IMR-90 (cell line): ENCODE data around the gene PLOD1. TPM values are rescaled to one million over a fixed set of nuclear protein-coding genes. Genes with fewer than 3 reads are reported as not detected.

Source experiments
- ATAC-seq: fragments of 200-7000 bp; cut with Tn5 transposase; 2 replicates; pipeline ENCODE4 v1.9.1; 2020; ENCODE audit warnings: low read depth, mild to moderate bottlenecking, moderate library complexity
- BruUV-seq: library from RNA; stranded (reverse); fragments of 400-500 nt; replicated peaks from 2 replicates; lab custom pipeline; 2021; lab: Mats Ljungman, UMichigan
- CTCF ChIA-PET: fragments of 300-600 bp; formaldehyde crosslinking; extraction: SDS; loops from one replicate; lab custom pipeline; 2021; ENCODE audit warnings: antibody characterized with exemption; lab: Yijun Ruan, JAX
- POLR2A ChIA-PET: fragments of 300-600 bp; sonication (Branson Sonifier 250); formaldehyde crosslinking; loops from one replicate; lab custom pipeline; 2022; ENCODE audit warnings: antibody characterized with exemption; ENCODE audit not compliant: unreplicated experiment; lab: Charles Lee
- DNase-seq: peaks from one replicate; pipeline ENCODE4 v3.0.0; 2013
- H2AFZ ChIP-seq: replicated peaks from 2 replicates; pipeline ENCODE3; 2013; ENCODE audit warnings: low read length, mild to moderate bottlenecking; ENCODE audit not compliant: poor library complexity
- H2AK5ac ChIP-seq: 2 replicates; pipeline ENCODE4 v1.6.1; 2013; ENCODE audit warnings: low read depth, low read length, inconsistent platforms
- H2AK9ac ChIP-seq: replicated peaks from 2 replicates; pipeline ENCODE3; 2013; ENCODE audit warnings: mild to moderate bottlenecking, low read depth, low read length, moderate library complexity; ENCODE audit not compliant: poor library complexity
- H2BK120ac ChIP-seq: 2 replicates; pipeline ENCODE4 v1.6.1; 2013; ENCODE audit warnings: low read depth, low read length, inconsistent platforms
- H2BK15ac ChIP-seq: 3 replicates; pipeline ENCODE4 v1.6.1; 2013; ENCODE audit warnings: low read depth, low read length, inconsistent platforms
- H2BK20ac ChIP-seq: 2 replicates; pipeline ENCODE4 v1.6.1; 2013; ENCODE audit warnings: low read depth, mild to moderate bottlenecking, inconsistent platforms, low read length, moderate library complexity
- H2BK5ac ChIP-seq: 2 replicates; pipeline ENCODE4 v1.6.1; 2013; ENCODE audit warnings: mild to moderate bottlenecking, low read depth, low read length, inconsistent platforms; ENCODE audit not compliant: poor library complexity, severe bottlenecking
- H3K14ac ChIP-seq: replicated peaks from 2 replicates; pipeline ENCODE4 v1.6.1; 2013; ENCODE audit warnings: low read depth, low read length, inconsistent platforms
- H3K18ac ChIP-seq: 2 replicates; pipeline ENCODE4 v1.6.1; 2013; ENCODE audit warnings: low read depth, low read length, control low read depth
- H3K23ac ChIP-seq: 2 replicates; pipeline ENCODE4 v1.6.1; 2013; ENCODE audit warnings: low read depth, low read length, inconsistent platforms
- H3K27ac ChIP-seq: 2 replicates; pipeline ENCODE4 v1.5.1; 2013; ENCODE audit warnings: mild to moderate bottlenecking, control low read depth, low read length; ENCODE audit not compliant: insufficient read depth
- H3K27me3 ChIP-seq: 2 replicates; pipeline ENCODE4 v1.6.1; 2013; ENCODE audit warnings: low read length; ENCODE audit not compliant: control insufficient read depth, insufficient read depth
- H3K36me3 ChIP-seq: 2 replicates; pipeline ENCODE4 v1.6.1; 2013; ENCODE audit warnings: low read length, mixed read lengths; ENCODE audit not compliant: control insufficient read depth, insufficient read depth
- H3K4ac ChIP-seq: 2 replicates; pipeline ENCODE4 v1.6.1; 2013; ENCODE audit warnings: low read depth, low read length, inconsistent platforms
- H3K4me1 ChIP-seq: 2 replicates; pipeline ENCODE4 v1.6.1; 2013; ENCODE audit warnings: low read length, mixed read lengths; ENCODE audit not compliant: control insufficient read depth, insufficient read depth
- H3K4me2 ChIP-seq: 2 replicates; pipeline ENCODE4 v1.6.1; 2013; ENCODE audit warnings: low read depth, mild to moderate bottlenecking, control low read depth, low read length, moderate library complexity
- H3K4me3 ChIP-seq: 2 replicates; pipeline ENCODE4 v1.5.1; 2013; ENCODE audit warnings: low read depth, mild to moderate bottlenecking, control low read depth, low read length, moderate library complexity; ENCODE audit not compliant: insufficient read depth
- H3K56ac ChIP-seq: 2 replicates; pipeline ENCODE4 v1.6.1; 2013; ENCODE audit warnings: low read length, inconsistent platforms; ENCODE audit not compliant: insufficient read depth; ENCODE audit errors: extremely low read depth
- H3K79me1 ChIP-seq, 2 experiments: 2 replicates each; pipeline ENCODE4 v1.6.1; 2013; ENCODE audit warnings: low read length in 2 of 2, inconsistent platforms in 1 of 2, low read depth in 1 of 2
- H3K9ac ChIP-seq: 2 replicates; pipeline ENCODE4 v1.6.1; 2013; ENCODE audit warnings: low read depth, low read length, control low read depth
- H3K9me1 ChIP-seq: 2 replicates; pipeline ENCODE4 v1.6.1; 2013; ENCODE audit warnings: low read length, inconsistent platforms; ENCODE audit not compliant: insufficient read depth
- H3K9me3 ChIP-seq: 2 replicates; pipeline ENCODE4 v1.6.1; 2013; ENCODE audit warnings: low read length; ENCODE audit not compliant: control insufficient read depth, insufficient read depth
- H4K20me1 ChIP-seq: 2 replicates; pipeline ENCODE4 v1.6.1; 2013; ENCODE audit warnings: low read length, inconsistent platforms; ENCODE audit not compliant: insufficient read depth
- H4K5ac ChIP-seq: 2 replicates; pipeline ENCODE4 v1.6.1; 2013; ENCODE audit warnings: mild to moderate bottlenecking, low read depth, low read length, control low read depth
- H4K8ac ChIP-seq, 2 experiments: 2 replicates each; pipeline ENCODE4 v1.6.1; 2013; ENCODE audit warnings: low read depth in 2 of 2, low read length in 2 of 2, control low read depth in 1 of 2, inconsistent platforms in 1 of 2
- H4K91ac ChIP-seq: 2 replicates; pipeline ENCODE4 v1.6.1; 2013; ENCODE audit warnings: low read depth, low read length, inconsistent platforms; ENCODE audit not compliant: insufficient read depth
- CEBPB ChIP-seq: IDR thresholded peaks from 2 replicates; pipeline ENCODE4 v1.6.1; 2012; ENCODE audit warnings: low read depth, low read length, improper control_type of control experiment
- MAFK ChIP-seq: IDR thresholded peaks from 2 replicates; pipeline ENCODE4 v1.6.1; 2012; ENCODE audit warnings: low read depth, low read length, improper control_type of control experiment
- MXI1 ChIP-seq: IDR thresholded peaks from 2 replicates; pipeline ENCODE4 v1.6.1; 2012; ENCODE audit warnings: low read depth, mild to moderate bottlenecking, low read length, moderate library complexity, borderline replicate concordance
- RAD21 ChIP-seq: IDR thresholded peaks from 2 replicates; pipeline ENCODE4 v1.6.1; 2012; ENCODE audit warnings: low read length, improper control_type of control experiment
- RFX5 ChIP-seq: IDR thresholded peaks from 2 replicates; pipeline ENCODE4 v1.8.0; 2012; ENCODE audit warnings: low read depth, mild to moderate bottlenecking, low read length, moderate library complexity
- WGBS, 2 experiments: methylation state at CpG; one replicate each; pipeline versions ENCODE4 v1.1.5 to v1.1.7; 2013; ENCODE audit warnings: missing lambda C conversion rate in 2 of 2; ENCODE audit not compliant: insufficient read length in 1 of 2; ENCODE audit errors: extremely low coverage in 2 of 2; 5-methylcytosine and 5-hydroxymethylcytosine counted together
- dilution Hi-C: fragments of 300-500 bp; cut with HindIII; formaldehyde crosslinking; loops from one replicate; pipeline ENCODE4 v1.14.3; 2018; ENCODE audit warnings: low sequenced_read_pairs; ENCODE audit not compliant: unreplicated experiment
- in situ Hi-C: fragments of 300-500 bp; cut with MboI; formaldehyde crosslinking; loops from 3 replicates; pipeline ENCODE4 v1.14.3; 2019; ENCODE audit warnings: low sequenced_read_pairs, inconsistent platforms, mixed read lengths
- intact Hi-C: fragments of 100-400 bp; cut with micrococcal nuclease; formaldehyde crosslinking; loops from 2 replicates; pipeline ENCODE4 v1.10.0; 2022
- polyA plus RNA-seq, 3 experiments: library from polyadenylated mRNA; depleted of rRNA; stranded (reverse); fragments of >200 nt; gene quantifications; 2 replicates each; pipeline ENCODE4 v1.2.3, GENCODE V29; 2012; ENCODE audit warnings: low replicate concordance in 1 of 3
- total RNA-seq: library from RNA; depleted of rRNA; stranded (reverse); fragments of >200 nt; gene quantifications from 2 replicates; pipeline ENCODE4 v1.2.3, GENCODE V29; 2012
- TF ChIP-seq, protein P1 (sequence below): conservative IDR thresholded peaks from 2 replicates; pipeline ENCODE4 v1.5.1; 2012; ENCODE audit warnings: mild to moderate bottlenecking, low read depth, low read length, improper control_type of control experiment
- TF ChIP-seq, protein P2 (sequence below): fragments of 150-350 bp; IDR thresholded peaks from 2 replicates; pipeline ENCODE4 v1.6.1; 2017; ENCODE audit warnings: mild to moderate bottlenecking, antibody characterized with exemption, low read length, low read depth

The PLOD1 gene
- total and polyA plus RNA-seq, 2 of the 4 experiments (the other 2 are of a cell fraction), result 283 to 609 TPM

DNA sequence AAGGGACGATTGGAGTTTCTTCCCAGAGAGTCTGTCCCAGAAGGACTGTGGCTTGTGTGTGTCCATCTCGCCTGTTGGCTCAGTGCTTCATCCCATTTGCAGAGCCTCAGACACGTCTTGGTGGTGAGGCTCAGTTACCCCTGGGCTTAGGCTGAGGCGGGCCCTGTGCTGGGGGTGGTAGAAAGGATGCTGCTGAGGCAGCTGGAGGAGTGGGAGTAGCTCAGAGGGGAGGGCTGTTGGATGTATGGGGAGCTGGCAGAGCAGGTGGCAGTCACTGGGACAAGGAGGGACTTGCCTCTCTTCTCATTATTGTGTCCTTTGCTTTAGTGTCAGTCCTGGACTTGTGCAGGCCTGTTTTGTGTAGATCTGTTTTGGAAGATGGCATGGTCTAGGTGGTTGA, 77.5 kb downstream of the PLOD1 start:
- in situ Hi-C loops, result no loop called here
- WGBS, 2 experiments, result 86% methylated on average over 1 of the region's 4 CpGs; no CpG with 5 or more reads in 1 of the 2 experiments

More for the DNA sequence above, 77.5 kb downstream of the PLOD1 start:
- Histone ChIP-seq H3K4me2 (no peak overlapping the region), H2BK15ac (no peak overlapping the region), H3K56ac (no peak overlapping the region), H3K4ac (no peak overlapping the region), H2BK20ac (no peak overlapping the region), H4K5ac (no peak overlapping the region), H3K27ac (no peak overlapping the region), H4K8ac (no peak overlapping the region), H4K91ac (no peak overlapping the region), H3K23ac (no peak overlapping the region), H2BK120ac (no peak overlapping the region), H2BK5ac (no peak overlapping the region), H2AK5ac (no peak overlapping the region), H2AK9ac (no peak overlapping the region), H3K4me3 (no peak overlapping the region), H3K14ac (no peak overlapping the region), H3K9me1 (no peaks in the 10 kb centered on the region; the same call in 1 of the 2 replicates), H3K9me3 (no peaks in the 10 kb centered on the region), H3K4me1 (peaks cover 2% of the 10 kb centered on the region; the same call in 1 of the 2 replicates), H3K36me3 (peaks cover 42% of the 10 kb centered on the region), H3K18ac (no peak overlapping the region), H4K20me1 (no peaks in the 10 kb centered on the region), H3K27me3 (no peaks in the 10 kb centered on the region), H2AFZ (no peak overlapping the region), H3K9ac (no peak overlapping the region), H3K79me1 (no peaks in the 10 kb centered on the region)
- POLR2A ChIA-PET, result no interaction called here
- ATAC-seq (no peak), DNase-seq (no peak)
- intact Hi-C loops (no loop called here), dilution Hi-C loops (no loop called here)
- CTCF ChIA-PET, result no interaction called here
- TF ChIP-seq MAFK (no peak), MXI1 (no peak), RAD21 (no peak), CEBPB (no peak), RFX5 (no peak)
- TF ChIP-seq, protein P1, sequence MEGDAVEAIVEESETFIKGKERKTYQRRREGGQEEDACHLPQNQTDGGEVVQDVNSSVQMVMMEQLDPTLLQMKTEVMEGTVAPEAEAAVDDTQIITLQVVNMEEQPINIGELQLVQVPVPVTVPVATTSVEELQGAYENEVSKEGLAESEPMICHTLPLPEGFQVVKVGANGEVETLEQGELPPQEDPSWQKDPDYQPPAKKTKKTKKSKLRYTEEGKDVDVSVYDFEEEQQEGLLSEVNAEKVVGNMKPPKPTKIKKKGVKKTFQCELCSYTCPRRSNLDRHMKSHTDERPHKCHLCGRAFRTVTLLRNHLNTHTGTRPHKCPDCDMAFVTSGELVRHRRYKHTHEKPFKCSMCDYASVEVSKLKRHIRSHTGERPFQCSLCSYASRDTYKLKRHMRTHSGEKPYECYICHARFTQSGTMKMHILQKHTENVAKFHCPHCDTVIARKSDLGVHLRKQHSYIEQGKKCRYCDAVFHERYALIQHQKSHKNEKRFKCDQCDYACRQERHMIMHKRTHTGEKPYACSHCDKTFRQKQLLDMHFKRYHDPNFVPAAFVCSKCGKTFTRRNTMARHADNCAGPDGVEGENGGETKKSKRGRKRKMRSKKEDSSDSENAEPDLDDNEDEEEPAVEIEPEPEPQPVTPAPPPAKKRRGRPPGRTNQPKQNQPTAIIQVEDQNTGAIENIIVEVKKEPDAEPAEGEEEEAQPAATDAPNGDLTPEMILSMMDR, result no peak
- TF ChIP-seq, protein P2, sequence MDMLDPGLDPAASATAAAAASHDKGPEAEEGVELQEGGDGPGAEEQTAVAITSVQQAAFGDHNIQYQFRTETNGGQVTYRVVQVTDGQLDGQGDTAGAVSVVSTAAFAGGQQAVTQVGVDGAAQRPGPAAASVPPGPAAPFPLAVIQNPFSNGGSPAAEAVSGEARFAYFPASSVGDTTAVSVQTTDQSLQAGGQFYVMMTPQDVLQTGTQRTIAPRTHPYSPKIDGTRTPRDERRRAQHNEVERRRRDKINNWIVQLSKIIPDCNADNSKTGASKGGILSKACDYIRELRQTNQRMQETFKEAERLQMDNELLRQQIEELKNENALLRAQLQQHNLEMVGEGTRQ, result no peak
- BruUV-seq, result no TSS peak
